Stimulated activated CD4-positive, alpha-beta T cell treated with anti-CD3 and anti-CD28 coated beads, Interleukin-4, amount 100 ng/mL, for 24 hours (primary cell): Measurements from ENCODE around the gene FYB1.

ENCODE experiments used
- DNase-seq: peaks from one replicate; pipeline ENCODE4 v3.0.0-alpha.2; 2020

FYB1 gene

DNA sequence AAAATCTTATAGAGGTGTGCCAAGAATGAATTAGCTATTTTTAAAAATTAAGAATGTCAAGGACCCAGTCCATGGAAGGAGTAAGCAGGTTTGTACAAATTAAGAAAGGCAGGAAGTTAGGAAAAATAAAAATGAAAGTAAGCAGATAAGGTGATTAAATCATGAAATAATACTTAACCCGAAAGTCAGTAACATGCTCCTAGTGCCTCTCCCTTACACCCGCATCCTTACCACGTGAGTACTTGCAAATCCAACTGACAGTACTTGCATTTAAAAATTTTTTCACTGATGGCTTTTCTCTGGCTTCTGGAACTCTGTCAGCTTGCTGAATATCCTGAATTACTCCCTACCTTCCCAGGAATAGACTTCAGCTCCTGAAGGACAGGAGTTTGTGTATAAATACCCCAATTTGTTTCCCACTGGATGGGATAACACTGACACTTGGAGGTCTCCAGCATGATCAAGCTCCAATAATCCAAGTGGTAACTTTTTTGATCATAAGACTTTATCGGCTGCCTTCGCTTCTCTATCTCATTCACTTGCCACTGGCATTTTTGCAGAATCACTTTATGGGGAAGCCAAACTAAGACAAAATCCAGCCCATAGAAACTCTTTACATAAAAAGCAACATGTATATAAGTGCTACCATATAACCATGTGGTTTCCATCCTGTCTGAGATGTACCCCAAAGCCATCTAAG, 103.6 kb downstream of the FYB1 start:
- no peak for DNase-seq

DNA sequence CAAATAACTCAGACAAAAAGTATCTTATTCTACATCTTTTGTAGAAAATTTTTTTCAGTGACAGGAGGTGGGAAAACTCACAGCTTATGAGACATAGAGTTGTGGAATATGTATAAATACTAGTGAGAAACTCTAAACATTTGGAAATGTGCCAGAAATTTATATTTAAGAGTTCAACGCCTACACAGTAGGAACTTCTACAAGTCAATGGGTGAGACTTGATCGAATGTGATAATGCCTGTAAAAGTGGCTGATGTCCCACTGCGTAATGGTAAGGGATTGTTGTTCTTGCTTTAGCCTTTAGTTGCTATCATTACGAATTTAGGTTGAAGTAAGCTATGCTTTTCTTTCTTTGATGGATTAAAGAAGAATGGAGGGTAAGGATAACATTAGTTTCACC, 105.2 kb downstream of the FYB1 start:
- DNase-seq, result no peak

DNA sequence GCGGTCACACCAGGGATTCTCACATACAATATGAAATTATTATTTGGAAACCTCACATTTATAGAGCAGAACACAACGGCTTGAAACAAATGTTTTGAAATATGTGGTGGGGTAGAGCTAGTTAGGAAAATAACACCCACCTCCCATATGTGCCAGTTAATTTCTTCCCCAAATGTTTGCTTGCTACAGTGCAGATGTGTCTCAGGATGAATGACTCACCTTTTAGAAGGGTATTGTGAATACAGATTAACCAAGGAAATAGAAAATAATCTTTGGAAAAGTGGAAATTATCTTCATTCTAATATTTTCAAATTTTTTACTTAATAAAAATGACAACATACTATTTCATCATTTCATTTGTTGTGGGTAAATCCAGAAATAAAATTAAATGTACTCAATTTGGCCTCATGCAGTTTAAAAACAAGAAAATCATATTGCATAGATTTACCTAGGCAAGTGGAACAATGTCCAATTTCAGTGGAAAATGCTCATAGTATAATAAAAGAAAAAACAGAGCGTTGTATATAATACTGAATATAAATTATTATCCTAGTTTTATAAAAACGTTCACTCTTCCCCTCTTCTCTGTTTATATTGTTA, 105.9 kb downstream of the FYB1 start:
- DNase-seq, result no peak

DNA sequence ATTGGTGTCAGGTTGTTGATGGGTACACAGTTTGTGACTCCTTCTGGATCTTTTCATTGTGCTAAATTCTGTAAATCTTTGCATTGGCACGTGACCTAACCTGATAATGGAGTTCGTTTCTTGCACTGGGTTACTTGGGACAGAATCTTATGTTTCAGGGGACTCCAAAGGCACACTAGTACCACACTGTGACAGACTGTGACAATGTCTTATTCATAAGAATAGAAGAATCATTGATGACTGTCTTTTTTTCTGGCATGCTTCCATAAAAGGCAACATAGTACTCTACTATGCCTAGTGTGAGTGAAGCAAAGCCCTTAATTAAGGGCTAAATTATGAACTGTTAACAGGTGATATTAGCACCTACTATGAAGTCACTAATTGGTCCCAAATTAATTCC, 109.8 kb downstream of the FYB1 start:
- no peak for DNase-seq

DNA sequence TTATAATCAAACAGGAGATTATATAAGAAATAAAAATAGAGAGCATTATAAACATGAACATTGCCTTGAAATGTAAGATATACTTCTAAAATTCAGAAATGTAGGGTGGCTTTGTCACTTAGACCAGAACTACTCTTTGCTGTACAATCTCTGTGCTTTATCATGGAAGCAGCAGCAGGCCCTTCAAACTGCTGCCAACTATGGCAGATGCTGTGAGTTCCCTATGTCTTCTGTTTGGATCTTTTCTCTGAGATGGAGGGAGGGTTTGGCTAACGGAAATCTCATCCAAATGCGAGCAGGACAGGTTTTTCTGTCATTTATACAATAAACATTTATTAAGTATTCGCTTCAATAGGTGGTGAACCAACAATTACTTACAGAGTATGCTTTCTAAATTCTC, 110.4 kb downstream of the FYB1 start:
- no peak for DNase-seq

DNA sequence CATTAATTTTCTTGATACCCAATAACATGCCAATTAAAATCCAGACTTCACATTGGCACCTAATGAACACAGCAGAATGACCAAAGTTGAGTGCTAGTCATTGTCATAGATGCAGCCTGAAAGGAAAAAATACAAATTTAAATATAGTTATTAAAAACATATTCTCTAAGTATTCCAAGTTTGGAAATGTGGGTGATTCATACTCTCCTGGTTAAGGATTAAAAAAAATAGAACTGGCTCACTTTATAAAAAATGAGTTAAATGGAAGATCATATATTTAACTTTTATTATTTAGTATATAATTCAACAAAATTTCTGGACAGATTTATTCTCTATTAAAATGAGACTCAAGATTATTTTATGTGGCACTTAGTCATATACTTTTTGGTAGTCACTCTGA, 112.0 kb downstream of the FYB1 start:
- DNase-seq, result no peak

DNA sequence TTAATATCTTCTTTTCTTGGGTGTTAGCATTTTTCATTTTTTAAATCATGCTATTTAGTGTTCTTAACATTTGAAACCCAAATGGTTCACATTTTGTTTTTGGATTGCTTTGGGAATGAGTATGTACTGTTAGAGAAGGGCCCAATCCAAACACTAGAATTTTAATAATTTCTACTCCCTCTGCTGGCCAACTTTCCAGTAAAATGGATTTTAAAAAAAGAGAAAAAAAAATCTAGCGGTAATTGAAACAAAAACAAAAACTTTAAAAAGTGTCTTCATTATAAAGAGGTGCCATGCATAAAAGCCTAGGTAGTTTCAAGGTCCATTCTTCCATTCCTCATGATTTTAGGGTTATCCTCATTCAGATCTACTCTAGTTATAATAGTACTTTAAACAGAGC, 113.0 kb downstream of the FYB1 start:
- DNase-seq, result no peak

DNA sequence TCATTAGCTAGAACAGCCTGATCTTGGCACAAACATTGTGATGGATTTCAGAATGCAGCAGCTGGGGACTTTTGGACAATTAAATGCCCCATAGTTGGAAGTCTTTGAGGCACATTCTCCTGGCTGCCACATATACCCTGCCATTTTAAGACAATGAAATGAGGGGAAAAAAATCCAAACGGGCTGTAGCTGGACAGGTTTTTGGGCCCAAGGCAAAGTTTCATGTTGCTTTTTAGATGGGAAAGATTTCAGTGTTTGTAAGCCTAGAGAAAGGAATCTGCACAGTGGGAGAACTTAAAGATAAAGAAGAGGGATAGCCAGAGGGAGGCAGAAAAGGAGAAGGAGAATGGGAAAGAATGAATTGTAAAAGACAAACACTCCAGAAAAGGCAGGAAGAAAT, 115.1 kb downstream of the FYB1 start:
- no peak for DNase-seq

DNA sequence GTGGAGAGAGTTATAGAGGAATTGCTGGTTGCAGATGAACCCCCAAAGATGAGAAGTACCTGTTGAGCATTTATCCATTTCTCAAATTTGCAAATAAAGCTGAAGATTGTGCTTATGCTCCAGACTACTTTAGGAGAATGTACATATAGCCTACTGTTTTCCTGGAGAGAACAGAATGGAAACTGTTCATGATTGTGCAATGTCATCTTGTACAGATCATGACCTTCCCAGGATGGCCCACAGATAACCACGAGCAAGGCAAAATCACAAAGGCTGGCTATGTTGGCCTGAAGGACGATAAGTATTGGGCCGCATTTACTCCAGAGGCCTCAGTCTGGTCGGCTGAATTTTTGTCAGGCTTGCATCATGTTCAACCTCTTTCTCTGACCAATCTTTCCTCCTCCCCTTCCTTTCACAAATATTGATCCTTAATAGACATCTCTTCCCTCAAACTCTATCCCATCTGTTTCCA, 116.6 kb downstream of the FYB1 start:
- no peak for DNase-seq

DNA sequence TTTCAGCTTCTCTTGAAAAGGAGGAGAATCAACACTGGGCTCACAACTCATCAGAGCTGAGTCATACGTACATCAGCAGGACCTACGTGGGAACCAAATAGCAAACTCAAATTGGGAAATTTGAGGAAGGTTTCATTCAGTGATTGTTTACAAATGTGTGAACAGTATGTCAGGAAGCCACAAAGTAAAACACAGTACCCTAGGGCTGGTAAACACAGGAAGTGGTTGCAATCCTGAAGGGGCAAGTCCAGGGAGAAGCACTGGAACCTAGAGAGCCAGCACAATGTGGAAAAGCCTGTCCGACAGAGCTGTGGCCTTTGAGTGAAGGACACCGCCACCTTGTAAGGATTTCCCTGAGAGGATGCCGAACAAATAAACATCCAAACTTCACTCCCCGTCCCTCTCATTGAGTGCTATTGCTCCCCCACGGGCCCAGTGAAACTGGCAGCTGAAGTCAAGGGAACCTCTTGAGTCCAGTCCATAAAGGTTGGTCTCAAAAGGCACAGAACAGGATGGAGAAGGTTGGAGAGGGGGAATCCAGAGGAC, 118.4 kb downstream of the FYB1 start:
- no peak for DNase-seq

DNA sequence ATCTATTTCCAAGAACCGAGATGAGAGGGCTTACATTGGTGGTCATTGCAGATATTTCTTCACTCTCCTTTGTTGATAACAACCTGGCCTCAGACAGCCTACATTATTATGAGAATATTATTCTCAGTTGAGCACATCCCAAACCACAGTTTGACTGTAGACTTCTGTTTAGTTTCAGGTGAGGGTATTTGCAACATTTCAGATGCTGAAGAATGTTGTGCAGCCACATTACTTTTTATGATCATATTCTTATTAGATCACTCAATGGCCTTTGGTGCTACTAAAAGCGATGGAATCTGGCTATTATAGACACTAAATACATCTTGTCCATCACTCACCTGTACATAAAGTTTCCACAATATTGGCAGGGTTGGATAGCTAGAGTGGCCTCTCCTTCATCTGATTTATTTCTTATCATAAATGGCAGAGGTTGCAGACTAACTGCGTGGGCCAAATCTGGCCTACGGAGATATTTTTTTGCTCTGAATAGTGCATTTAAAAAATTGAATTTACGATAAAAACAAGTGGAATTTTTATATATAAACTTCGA, 119.0 kb downstream of the FYB1 start:
- DNase-seq, result no peak

DNA sequence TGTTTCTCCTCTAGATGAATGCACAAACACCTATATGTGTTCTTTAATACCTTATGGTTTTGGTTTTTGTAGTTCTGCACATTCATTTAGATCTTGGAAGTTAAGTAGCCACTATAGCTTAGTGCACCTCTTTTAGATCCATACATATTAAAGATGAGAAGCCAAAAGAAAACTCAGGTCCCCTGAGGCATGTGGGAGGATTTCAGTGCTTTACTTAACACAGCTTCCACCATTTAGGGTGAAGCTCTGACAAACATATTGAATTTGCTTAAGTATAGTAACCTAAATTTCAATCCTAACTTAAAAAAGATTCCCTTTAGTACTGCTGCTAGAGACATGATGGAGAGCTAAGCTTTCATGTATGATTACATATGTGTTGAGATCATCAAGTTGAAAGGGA, 119.5 kb downstream of the FYB1 start:
- DNase-seq, result no peak

DNA sequence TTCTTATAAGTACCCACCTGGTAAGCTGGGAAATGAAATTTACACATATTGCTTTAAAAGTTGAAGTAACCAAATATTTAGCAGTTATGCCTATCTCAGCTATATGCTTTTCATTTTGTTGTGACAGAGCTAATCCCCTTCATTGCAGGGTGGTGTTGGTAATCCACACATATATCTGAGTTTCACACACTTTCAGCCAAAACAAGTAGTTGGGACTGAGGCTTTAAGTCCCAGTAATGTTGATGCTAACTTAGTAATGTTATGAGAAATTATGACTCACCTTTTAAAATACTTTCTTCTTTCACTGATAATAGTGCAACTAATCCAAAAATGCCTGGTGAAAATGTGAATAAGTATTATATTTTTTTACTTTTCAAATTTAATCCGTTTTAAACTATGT, 126.0 kb downstream of the FYB1 start:
- DNase-seq, result no peak

DNA sequence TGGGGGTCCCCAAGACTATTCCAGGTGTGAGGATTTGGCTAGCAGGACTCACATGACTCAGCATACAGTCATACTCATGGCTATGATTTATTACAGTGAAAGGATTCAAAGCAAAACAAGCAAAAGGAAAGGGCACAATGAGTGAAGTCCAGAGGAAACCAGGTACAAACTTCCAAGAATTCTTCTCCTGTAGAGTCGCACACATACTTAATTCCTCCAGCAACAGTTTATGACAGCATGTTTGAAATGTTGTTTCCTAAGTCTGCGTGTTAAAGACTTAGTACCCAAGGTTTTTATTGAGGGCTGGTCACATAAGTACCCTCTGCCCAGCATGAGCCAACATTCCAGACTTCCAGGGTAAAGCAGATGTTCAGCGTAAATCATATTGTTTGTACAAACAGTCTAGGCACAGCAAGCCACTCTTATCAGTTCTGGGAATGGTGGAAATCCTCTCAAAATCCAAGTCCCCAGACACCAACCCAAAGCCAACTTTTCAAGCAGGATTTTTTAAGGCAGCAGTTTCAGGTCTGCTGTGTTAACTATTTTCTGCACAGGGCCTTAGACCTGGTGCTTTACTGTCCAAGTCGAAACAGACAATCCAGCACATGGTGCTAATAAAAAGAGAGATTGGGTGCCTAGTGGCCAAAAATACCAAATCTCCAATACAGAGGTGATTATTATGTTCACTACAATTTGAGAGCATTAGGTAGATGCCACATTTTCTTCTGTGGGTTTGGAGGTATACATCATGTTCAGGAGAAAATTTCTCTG, 126.6 kb downstream of the FYB1 start:
- DNase-seq, result no peak

DNA sequence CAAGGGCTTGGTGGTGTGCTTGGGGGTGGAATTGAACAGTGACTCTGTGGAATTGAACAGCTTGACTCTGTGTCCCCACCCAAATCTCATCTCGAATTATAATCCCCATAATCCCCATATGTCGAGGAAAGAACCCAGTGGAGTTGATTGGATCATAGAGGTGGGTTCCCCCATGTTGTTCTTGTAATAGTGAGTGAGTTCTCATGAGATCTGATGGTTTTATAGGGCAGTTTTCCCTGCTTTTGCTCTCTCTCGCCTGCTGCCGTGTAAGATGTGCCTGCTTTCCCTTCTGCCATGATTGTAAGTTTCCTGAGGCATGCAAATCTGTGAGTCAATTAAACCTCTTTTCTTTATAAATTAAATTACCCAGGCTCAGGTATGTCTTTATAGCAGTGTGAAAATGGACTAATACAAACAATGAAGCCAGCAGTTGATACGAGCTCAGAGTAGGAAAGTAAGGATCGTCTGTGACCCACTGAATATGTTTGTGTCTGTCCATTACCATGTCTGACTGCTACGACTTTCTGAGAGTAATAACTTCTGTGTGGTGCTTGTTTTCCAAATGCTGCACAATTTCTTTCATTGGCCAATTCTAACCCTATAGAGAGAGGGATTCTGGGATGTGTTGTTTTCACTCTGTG, 127.3 kb downstream of the FYB1 start:
- DNase-seq, result no peak

DNA sequence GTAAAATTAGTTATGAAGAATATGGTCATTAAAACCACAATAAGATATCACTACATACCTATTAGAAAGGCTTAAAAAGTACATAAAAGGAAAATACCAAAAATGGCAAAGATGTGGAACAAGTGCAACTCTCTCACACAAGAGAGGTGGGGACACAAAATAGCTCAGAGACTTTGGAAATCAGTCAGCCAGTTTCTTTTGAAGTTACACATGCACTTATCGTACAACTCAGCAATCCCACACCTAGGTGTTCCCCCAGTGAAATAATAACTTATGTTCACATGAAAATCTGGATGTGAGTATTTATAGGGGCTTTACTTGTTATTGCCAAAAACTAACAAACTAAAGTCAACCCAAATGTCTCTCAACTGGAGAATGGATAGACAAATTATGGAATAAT, 135.4 kb downstream of the FYB1 start:
- DNase-seq, result no peak

DNA sequence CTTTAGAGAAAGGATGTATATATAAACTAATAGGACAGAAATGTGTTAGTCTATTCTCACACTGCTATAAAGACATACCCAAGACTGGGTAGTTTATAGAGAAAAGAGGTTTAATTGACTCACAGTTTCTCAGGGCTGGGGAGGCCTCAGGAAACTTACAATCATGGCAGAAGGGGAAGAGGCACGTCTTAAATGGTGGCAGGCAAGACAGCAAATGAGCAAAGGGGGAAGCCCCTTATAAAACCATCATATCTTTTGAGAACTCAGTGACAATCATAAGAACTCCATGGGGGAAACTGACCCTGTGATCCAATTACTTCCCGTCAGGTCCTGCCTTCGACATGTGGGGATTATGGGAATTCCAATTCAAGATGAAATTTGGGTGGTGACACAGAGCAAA, 136.4 kb downstream of the FYB1 start:
- no peak for DNase-seq

DNA sequence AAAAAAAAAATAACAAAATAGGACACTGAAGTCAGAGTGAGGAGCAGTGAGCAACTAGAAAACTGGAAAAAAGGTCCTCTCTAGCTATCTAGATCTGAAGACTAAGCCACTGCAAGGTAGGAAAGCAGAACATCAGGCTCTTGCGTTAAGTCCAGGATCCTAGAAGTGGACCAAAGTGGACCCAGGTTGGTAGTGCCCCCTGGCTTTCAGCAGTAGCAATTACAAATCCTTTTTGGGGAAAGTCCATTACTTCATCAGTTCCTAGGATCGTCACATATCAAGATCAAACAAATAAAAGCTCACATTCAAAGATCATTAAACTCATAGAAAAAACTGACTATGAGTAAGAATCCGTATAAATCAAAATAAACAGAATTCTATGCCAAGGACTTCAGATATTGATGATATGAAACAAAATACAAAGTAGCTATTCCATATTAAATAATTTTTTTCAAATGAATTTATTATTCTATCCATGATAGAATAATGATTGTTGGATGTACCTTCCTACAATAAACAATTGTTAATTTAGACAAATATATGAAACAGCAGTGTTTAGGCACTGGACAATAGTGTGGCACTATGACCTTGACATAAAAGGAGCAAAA, 138.7 kb downstream of the FYB1 start:
- DNase-seq, result peak; percentile 26

DNA sequence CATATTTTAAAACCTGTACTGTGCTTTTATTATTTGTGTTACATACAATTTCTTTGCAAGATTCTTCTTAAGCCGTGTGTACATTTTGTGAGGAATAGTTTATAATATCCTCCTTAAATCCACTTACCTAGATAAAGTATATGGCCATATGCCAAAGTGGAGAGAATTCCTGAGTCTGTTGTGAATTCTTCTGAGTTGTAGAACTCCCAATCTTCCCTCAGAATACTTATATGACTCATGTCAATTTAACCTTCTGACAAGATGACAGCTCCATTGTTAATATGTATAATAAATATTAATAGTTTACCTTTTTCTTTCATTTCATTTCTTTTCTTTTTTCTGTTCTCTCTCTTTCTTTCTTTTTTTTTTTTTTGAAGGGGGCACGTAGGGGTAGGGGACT, 139.2 kb downstream of the FYB1 start:
- no peak for DNase-seq

DNA sequence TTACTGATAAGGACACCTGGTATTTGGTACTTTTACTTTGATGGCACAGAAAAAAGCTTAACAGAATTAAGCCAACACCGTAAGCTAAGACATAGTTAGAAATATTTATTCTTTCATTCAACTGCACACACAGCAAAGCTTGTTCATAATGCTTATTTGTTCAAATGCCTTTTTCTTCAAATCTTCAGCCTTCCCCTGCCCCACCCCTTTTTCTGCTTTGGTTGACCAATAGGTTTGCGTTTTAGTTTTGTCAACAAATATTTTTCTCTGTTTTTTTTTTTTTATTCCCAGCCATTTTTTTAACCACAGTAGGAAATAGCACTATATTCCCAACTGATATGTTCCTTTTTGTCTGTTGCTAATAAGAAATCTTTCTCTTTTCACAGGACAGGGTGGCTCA, 140.2 kb downstream of the FYB1 start:
- DNase-seq, result no peak

DNA sequence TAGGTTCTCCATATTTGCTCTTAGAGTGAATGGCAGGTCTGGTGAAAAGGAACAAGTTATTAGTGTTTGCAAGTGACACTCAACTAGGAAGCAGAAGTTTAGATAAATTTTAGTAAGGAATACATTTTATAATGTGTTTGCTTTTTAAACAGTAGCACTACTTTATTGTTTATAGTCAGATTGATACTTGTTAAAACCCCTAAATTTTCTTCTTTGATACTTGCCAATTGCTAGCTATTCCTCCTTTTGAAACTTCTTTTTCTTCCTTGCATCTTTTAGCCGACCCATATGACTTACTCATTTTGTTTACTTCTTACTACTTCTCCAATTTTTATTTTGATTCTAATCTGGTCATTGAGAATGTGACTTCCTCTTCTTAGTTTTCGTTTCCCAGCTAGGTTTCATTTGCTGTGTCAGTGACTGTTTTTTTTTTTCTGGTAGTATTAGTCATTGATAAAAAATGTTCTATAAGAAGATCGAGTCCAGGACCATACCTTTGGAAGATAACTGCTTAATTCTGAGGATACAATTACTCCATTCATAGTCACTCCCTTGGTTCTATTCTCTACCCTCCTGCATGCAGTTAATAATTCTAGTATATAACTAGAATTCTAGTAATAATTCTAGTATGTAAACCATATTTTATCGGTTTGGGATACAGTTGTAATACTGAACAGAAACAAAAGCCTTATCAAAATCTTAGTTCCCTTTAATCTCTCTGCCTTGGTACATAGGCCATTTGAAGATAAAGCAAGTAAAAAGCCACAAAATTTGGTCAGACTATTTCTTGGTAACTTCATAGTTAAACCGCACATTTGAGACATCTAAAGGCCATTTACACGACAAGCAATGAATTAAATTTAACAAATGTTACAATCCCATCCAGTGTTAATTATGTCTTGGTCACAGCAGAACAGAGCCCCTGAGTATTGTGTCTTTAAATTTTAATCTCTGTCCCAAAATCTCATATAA, 142.3 kb downstream of the FYB1 start:
- DNase-seq, result no peak
